Right renal pelvis (tissue), 4 donors: ENCODE measurements around the gene YARS2. TPM values are rescaled to one million over a fixed set of nuclear protein-coding genes. Genes with fewer than 3 reads are reported as not detected.
A peak's percentile ranks its signal among the peaks of the same experiment; 100 is the strongest.

Experiments
- DNase-seq, 4 donors: peaks; one replicate each; pipeline ENCODE4 v3.0.0-alpha.2; 2013; ENCODE audit warnings: low read depth in 4 of 4, low spot score in 3 of 4, missing footprints in 1 of 4
- polyA plus RNA-seq, 4 donors: library from polyadenylated mRNA; unstranded; fragments of 120-200 nt; gene quantifications; one replicate each; pipeline ENCODE4 v1.2.1, GENCODE V29; 2013; ENCODE audit not compliant: insufficient read length in 4 of 4

Gene YARS2
- 10 to 100 TPM; 32.0 to 36.0 (median 34.4) TPM for polyA plus RNA-seq

DNA sequence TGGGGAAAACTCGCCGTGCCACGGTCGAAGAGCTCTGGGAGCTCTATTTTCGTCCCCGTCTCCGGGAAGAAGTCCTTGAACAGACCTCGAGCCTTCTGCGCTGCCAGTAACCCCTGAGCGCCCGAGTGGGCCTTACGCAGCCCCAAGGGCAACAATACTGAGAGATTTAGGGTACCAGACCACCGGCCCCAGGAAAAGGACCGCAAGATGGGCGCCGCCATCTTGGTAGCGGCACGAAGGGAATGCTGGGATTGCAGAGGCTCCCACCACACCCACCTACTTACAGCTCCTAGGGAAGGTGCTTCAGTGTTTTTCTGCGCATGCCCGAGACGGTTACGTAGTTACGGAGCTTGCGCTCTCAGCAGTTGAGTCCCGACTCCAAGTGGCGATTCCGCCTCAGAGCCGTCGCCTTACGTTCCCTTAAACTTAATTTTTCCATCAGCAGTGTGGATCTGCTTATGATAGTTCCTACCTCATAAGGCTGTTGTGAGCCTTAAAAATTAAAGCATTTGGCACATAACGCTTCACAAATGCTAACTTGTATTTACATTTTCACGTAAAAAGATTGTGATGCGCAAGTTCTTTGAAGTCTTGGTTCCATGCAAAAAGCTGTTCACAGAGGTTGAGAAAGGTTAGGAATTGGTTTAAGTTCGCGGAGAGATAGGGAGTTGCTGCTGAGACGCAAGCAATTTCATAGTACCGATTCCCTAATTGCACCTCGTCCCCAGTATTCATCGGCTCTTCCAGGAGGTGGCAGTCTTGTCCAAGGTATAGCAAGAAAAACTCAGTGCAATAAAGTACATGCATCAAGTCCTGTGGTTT, at the start of gene YARS2:
YARS2 (minus strand) TSS at position 244 of the 822 bp plus-strand sequence; CDS start at position 221, 23 bp downstream.
- peak; percentile 88 to 98 (median 97) for DNase-seq

DNA sequence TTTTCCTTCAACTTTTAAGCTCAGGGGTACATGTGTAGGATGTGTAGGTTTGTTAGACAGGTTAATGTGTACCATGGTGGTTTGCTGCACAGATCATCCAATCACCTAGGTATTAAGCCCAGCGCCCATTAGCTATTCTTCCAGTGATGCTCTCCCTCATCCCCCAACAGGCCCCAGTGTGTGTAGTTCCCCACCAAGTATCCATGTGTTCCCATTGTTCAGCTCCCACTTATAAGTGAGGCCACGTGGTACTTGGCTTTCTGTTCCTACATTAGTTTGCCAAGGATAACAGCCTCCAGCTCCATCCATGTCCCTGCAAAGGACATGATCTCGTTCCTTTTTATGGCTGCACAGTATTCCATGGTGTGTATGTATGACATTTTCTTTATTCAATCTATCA, 48.6 kb upstream of the YARS2 start:
- no peak for DNase-seq

DNA sequence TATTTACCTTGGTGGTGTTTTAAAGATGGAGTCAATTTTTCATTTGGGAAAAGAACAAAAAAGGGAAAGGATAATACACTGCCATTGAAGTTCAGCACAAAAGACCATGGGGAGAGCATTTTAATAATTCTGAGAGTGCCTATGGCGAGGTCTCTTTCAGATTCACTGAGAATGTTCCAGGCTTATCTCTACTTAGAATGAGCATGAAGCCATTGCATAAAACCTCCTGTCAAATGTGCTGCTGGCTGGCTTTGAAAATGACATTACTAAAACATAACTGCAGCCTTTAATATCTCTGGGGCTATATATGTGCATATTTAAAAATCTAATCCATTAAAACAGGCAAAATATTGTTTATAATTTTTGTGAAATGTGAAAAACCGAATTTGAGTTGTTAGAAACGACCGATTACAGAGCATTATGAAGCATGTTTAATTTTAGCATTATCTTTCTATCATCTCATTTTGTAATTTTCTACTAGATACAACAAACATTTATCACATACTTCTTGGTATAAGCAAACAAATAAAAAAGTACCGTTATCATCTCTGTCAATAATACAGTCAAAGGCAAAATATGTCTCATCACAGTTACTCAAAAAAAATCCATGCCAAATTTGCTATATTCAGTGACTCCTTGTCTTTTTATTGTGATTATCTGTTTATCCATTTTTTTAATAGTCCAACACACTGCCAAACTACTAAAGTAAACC, 45.7 kb upstream of the YARS2 start:
- DNase-seq, result no peak

DNA sequence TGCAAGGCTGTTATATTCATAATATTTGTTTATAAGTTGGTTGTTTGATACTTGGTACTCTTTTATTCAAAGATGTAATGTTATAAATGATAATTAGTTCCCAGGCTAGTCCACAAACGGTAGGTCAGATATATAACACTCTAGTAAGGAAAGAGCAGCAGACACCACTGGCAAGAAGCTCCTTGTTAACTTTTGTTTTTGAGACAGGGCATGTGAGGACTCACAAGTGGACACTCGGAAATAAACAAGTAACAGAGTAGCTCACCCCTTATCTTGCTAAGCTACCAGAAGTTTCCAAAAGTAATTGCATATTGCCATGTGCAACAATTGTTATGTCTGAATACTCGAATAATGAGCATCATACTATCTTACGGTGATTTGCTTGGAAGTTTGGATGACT, 38.6 kb upstream of the YARS2 start:
- no peak for DNase-seq

DNA sequence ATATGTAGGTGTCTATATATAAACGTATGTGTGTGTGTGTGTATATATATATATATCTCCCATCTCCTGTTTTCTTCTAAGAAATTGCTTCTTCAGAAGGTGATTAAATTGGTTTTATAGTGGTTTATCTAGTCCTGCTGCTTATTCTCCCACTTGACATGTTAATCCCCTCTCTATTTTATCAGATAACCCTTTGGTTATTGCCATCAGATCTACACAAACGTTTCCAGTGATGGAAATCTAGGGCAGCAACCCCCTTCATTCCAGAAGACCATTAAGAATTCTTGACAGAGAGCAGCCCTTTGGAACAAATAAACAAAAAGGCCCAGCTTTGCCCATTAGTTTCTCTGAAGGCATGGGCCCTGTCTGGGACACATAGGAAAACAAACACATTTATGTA, 34.2 kb upstream of the YARS2 start:
- no peak for DNase-seq

DNA sequence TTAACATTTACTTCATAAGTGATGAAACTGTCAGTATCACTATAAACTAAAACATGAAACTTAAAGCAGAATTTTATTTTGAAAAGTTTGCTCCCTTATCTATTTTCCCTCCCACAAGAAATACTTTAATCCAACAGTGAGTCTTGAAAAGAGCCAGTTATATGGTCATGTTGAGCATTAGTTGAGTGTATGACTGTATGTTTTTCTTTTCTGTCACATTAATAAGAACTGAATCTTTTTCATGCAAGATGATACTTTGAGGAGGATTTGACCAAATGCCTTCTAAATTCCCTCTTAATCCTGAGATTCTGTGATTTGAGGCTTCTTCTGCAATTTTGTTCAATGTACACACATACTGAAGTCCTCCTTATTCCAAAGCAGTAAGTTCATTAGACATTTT, 33.7 kb upstream of the YARS2 start:
- DNase-seq, result no peak

DNA sequence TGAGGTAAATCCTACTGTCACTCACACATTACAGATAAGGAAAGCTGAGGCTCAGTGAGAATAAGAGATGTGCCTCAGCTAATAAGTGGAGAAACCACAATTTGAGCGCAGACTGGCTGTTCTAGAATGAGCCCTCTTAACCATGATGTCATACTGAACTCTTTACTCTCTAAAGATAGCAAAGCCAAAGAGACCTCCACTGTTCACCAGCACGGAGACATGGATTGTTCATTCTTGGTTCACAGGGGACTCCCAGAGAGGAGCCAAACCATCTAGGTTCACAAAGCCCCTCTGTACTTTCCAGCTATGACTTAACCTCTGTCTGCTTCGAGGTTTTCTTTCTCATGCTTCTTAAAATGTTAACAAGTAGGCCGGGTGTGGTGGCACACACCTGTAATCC, 32.7 kb upstream of the YARS2 start:
- no peak for DNase-seq

DNA sequence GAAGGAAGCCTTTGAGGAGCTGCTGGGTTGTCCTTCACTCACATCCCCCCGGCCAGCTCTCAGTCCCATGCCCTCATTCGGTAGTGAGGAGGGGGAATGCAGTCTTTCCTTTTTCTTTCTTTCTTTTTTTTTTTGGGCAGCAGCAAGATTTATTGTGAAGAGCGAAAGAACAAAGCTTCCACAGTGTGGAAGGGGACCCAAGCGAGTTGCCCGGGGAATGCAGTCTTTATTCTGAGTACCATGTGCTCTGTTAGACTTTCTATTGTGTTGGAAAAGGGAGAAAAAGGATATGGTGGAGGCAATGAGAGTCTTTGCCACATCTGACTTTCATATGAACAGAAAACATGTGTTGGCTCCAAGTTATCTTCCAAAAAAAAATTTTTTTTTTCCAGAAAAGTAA, 29.9 kb upstream of the YARS2 start:
- no peak for DNase-seq

DNA sequence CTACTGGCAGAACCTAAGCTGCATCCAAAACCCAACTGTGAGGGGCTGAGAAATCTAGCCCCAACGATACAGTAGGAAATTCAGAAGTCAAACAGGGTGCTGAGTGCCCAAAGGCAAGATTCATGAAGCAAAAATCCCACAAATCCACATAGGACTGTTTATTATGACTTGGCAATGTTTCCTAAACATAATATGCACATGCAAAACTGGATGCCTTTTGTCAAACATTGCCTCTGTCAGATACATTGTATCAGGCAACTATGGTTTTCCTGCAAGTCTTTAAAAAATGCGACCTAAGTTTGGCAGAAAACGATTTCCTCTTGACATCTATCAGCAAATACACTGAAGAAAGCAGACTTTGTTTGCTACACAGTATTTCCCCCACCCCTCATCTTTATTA, 27.3 kb upstream of the YARS2 start:
- no peak for DNase-seq

DNA sequence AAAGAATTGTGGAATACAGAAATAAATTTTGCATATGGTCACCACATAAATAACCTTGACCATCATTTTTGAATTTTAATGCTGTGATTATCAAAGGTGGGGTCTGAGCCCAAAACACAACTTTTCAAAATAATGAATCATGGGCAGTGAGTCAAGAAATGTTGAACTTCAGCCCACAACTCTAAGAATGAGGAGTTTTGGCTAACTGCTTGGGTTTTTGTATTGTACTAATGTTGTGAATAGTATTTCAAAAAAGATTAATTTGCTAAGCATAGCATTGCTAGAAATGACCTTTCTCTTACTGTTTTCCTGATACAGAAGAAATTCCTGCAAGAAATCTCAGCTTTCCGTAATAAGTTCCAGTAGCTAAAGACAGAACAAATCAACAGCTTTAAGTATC, 24.4 kb upstream of the YARS2 start:
- DNase-seq, result peak in 2 of 4 donors; percentile 8 to 31

DNA sequence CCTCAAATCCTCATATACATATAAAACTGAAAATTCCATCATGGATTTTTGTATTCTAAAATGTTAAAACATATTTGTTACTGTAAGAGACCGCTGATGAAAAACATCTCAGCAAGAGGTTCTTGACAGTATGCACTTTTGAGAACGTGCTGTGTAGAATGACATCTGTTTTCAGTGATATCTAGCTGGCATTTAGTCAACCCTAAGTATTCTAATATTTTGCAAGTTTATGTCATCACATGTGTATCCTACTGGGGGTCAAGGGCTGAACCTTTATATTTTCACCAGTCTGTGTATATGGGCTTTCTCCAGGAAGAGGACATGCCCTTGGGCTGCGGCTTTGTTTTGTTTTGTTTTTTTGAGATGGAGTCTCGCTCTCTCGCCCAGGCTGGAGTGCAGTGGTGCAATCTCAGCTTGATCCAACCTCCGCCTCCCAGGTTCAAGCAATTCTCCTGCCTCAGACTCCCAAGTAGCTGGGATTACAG, 22.0 kb upstream of the YARS2 start:
- no peak for DNase-seq

DNA sequence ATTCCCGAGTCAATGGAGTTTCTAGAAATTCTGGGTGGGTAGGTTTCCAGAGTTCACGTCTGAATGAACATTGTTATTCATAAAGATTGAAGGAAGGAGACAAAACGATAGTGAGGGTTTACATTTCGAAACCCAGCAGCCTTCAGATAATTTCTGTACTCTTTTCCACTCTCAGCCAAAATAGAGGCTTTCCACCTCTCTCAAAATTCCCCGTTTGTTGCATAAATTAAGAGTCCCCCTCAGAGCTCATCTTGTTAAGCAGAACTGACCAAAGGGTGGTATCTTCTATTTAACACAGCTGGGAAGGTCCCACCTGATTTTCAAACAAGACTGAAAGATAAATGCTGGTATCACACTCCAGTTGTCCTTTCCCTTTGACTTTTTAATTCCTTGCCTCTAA, 21.5 kb upstream of the YARS2 start:
- no peak for DNase-seq

DNA sequence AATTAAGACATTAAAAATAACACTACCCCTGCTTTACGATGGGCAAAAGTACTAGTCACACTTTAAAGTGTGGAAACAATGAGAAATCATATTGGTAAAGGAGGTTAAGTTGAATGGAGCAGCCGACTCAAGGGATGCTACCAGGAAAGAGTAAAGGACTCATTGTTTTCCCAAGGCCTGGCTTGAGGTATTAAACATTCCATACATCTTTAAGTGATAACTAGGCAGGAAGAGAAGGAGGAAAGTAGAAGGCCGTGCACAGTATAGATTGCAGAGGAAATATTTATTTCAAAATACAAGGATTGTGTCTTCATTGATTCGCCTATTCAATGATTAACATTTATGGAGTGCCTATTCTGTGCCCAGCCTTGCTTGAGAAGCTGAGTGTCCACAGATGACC, 20.6 kb upstream of the YARS2 start:
- DNase-seq, result no peak

DNA sequence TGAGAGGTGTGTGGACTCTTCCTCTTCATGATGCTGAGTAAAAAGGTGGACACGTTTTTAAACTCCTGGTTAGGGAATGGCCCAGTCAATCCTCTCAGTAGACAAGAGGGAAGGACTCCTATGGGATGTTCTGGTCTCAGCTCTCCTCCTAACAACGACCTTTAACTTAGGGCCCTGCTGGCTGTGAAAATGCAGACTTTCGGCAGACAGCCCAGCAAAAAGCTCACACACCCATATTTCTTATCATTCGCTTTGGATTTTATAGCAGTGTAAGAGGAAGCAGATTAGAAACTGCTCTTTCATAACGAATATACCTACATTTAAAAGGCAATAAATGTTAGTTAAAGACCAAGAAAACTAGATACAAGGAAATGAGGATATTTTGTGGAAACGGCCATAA, 18.0 kb upstream of the YARS2 start:
- no peak for DNase-seq

DNA sequence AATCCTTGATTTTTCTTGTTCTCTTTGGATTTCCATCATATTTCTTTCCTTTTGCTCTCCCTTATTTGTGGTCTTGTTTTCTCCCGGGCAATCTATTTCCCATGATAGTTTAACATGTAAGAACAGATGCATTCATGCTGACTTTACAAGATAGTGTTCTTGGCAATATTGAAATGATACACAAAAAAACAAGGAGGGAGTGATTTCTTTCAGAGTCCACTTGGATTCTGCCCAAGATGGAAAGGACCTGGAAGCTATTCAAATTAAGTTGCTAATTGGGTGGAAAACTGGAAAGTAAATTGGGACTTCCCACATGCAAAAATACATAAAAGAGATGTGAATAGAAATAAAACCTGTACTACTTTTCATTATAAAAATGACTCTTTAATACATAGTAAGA, 14.4 kb upstream of the YARS2 start:
- no peak for DNase-seq

DNA sequence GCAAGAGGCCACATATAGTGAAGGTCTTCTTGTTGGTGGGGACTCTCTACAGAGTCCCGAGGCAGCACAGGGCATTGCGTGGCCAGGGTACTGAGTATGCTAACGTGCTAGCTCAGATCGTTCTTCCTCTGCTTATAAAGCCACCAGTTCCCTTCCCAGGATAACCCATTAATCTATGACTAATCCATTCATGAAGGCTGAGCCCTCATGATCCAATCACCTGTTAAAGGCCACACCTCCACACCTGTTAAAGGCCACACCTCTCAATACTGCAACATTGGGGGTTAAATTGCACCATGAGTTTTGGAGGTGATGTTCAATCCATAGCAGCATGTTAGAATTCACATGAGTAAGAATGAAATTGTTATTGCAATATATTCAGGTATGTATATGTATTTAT, 12.8 kb upstream of the YARS2 start:
- DNase-seq, result no peak

DNA sequence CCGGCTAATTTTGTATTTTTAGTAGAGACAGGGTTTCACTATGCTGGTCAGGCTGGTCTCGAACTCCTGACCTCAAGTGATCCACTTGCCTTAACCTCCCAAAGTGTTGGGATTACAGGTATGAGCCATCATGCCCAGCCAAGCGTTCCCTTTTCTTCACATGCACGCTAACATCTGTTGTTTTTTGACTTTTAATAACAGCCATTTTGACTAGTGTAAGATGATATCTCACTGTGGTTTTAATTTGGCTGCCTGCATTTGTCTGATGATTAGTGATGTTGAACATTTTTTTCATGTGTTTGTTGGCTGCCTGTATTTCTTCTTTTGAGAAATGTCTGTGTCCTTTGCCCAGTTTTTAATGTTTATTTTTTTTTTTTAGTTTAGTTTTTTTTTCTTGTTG, 10.2 kb upstream of the YARS2 start:
- DNase-seq, result no peak

DNA sequence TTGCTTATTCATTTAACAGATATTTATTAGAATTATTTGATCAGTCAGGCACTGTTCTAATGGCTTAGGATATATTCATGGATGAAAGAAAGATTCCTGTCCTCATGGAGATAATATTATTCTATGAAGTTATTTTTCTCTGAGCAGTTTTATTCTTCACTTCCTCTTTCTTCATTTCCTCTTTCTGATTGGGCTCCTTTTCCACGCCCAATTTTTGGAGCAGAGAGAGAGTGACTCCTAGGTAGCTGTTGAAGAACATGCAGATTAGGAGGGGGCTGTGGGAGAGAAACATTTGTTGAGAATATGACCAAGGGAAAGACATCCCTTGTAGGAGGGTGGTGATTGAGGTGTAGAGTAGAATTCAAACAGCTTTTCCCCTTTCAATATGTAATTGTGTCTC, 6.0 kb upstream of the YARS2 start:
- no peak for DNase-seq

DNA sequence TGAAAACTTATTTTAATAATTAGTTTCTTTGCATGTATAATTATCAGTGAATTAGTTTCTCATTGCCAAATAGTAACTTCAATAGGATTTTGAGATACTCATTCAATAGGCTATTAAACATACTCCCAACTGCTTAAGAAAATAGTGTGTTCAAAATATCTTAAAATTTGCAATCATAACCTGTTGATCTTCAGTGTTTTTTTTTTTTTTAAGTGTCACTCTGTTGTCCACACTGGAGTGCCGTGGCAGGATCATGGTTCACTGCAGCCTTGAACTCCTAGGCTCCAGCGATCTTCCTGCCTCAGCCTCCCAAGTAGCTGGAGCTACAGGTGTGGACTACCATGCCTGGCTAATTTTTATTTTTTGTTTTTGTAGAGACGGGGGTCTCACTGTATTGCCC, 1.5 kb upstream of the YARS2 start:
- no peak for DNase-seq

DNA sequence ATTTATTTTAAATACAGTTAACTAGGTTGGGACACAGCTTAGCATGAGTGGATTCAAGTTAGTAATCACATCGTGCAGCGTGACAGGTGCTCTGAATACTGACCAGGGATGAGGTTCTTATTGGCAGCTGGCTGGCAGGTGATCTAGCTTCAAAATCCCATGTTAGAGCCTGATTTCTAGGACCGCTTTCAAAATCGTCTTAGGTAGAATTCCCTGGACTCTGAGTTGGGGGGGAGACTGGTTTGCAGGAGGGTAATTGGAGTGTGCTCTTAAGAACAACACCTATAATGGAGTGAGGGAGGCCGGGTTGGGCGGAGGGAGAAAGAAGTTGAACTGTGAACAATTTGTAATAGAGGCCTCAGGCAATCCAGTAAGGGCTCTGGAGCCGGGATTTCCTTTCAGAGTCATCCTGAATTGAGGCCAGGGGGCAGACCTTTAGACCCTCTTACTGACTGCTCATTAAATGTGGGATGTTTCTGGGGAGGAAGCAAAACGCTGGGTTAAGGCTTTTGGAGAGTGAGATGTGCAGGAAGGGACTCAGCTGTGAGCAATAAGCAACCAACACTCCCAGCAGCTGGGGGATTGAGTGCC, 874 bp upstream of the YARS2 start:
- DNase-seq, result peak in 3 of 4 donors; percentile 28 to 30 (median 28)

DNA sequence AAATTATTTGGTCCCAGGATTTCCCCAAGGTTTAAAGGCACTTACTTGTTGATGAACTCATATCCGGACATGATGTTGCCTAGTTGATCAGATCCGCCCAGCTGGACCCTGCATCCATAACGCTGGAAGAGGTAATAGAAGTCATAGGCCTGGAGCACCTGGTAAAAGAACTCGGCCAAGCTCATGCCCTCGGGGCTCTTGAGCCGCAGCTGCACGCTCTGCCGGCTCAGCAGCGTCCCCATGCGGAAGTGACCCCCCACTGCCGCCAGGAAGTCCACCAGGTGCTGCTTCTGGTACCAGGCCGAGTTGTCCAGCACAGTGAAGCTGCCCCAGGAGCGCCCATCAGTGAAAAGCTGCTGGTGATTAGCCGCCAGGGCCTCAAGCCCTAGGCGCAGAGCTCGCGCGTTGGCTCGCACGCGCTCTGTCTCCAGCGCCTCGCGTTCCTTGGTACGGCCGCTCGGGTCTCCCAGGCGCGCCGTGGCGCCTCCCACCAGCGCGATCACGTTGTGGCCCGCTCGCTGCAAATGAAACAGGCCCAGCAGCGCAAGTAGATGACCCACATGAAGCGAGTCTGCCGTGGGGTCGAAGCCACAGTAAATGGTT, 545 bp downstream of the YARS2 start:
- DNase-seq, result peak; percentile 43 to 57 (median 55)
